DOHH2 (cell line): ENCODE data around the gene BTBD6.
A peak's percentile ranks its signal among the peaks of the same experiment; 100 is the strongest.

Experiments
- H3F3A ChIP-seq: fragments of 200-600 bp; sonication (generic), shearing (Covaris generic); 2 replicates; pipeline ENCODE4 v1.6.0; 2016; ENCODE audit warnings: antibody characterized with exemption, mild to moderate bottlenecking; ENCODE audit not compliant: control insufficient read depth, insufficient read depth
- H3K27ac ChIP-seq: fragments of 200-600 bp; sonication (generic); 2 replicates; pipeline ENCODE4 v1.5.1; 2014; ENCODE audit warnings: low read depth, mild to moderate bottlenecking, low read length, moderate library complexity
- H3K27me3 ChIP-seq: fragments of 200-600 bp; sonication (generic); 2 replicates; pipeline ENCODE4 v1.6.1; 2014; ENCODE audit warnings: mild to moderate bottlenecking, low read length, mixed read lengths; ENCODE audit not compliant: control insufficient read depth
- H3K36me3 ChIP-seq: fragments of 200-600 bp; sonication (generic); 2 replicates; pipeline ENCODE4 v1.6.1; 2014; ENCODE audit warnings: mild to moderate bottlenecking, low read length, moderate library complexity, mixed read lengths; ENCODE audit not compliant: control insufficient read depth
- H3K4me1 ChIP-seq: fragments of 200-600 bp; sonication (generic); 2 replicates; pipeline ENCODE4 v1.6.1; 2014; ENCODE audit warnings: mild to moderate bottlenecking, low read length, mixed read lengths; ENCODE audit not compliant: control insufficient read depth
- H3K4me2 ChIP-seq: fragments of 200-600 bp; sonication (generic); 2 replicates; pipeline ENCODE4 v1.6.0; 2014; ENCODE audit warnings: mild to moderate bottlenecking, low read length, moderate library complexity
- H3K4me3 ChIP-seq: fragments of 200-600 bp; sonication (generic); 2 replicates; pipeline ENCODE4 v1.5.1; 2014; ENCODE audit warnings: mild to moderate bottlenecking, low read length, mixed read lengths
- H3K79me2 ChIP-seq: fragments of 200-600 bp; sonication (generic); 2 replicates; pipeline ENCODE4 v1.6.1; 2014; ENCODE audit warnings: mild to moderate bottlenecking, low read length, mixed read lengths; ENCODE audit not compliant: control insufficient read depth
- H3K9me2 ChIP-seq: fragments of 200-600 bp; sonication (generic); replicated peaks from 2 replicates; pipeline ENCODE4 v1.6.1; 2014; ENCODE audit warnings: mild to moderate bottlenecking, low read length, mixed read lengths; ENCODE audit not compliant: control insufficient read depth
- H3K9me3 ChIP-seq: fragments of 200-600 bp; sonication (generic); 2 replicates; pipeline ENCODE4 v1.6.1; 2014; ENCODE audit warnings: antibody characterized with exemption, low read length, mixed read lengths; ENCODE audit not compliant: control insufficient read depth, insufficient read depth
- H4K20me1 ChIP-seq: fragments of 200-600 bp; sonication (generic); 2 replicates; pipeline ENCODE4 v1.6.0; 2014; ENCODE audit warnings: low read depth, mild to moderate bottlenecking, antibody characterized with exemption, low read length, moderate library complexity; ENCODE audit not compliant: control insufficient read depth, insufficient read depth
- EZH2phosphoT487 ChIP-seq: fragments of 200-600 bp; sonication (generic); IDR thresholded peaks from 2 replicates; pipeline ENCODE4 v1.6.1; 2017; ENCODE audit warnings: borderline replicate concordance, mild to moderate bottlenecking, antibody characterized with exemption, low read length, moderate library complexity, mixed read lengths
- TF ChIP-seq, protein P1 (sequence below): fragments of 200-600 bp; sonication (generic); IDR thresholded peaks from one replicate; pipeline ENCODE4 v1.5.1; 2014; ENCODE audit warnings: antibody characterized with exemption, mild to moderate bottlenecking, low read depth, low read length; ENCODE audit not compliant: poor library complexity, severe bottlenecking

BTBD6 gene

DNA sequence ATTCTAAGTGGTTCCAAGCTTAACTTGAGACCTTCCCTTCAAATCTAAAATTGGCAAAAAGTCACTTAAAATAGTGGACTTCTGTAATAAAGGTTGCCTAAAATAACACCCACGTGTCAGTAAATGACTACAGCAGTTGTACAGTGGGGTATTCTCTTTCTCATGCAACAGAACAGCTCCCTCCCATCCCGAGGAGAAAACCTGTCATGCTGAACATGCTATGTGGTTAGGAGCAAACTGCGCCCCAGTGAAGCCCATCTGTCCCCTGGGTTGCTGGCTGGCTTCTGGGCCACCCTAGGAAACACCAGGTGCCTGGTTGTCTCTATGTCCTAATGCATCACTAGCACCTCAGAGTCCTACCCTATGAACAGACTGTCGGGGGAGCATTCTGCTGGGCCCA is 2.7 kb downstream of the BTBD6 start:
- no peaks in the 10 kb centered on the region for H3K9me2 ChIP-seq
- no peaks in the 10 kb centered on the region for H3K9me3 ChIP-seq
- H3K4me2 ChIP-seq, result peak overlapping the region; percentile 21; the same call in 1 of the 2 replicates
- H3K27ac ChIP-seq, result no peak overlapping the region
- H3K4me3 ChIP-seq, result no peak overlapping the region
- H3F3A ChIP-seq, result peaks cover 6% of the 10 kb centered on the region; the same call in 1 of the 2 replicates
- peaks cover 26% of the 10 kb centered on the region for H3K79me2 ChIP-seq
- peaks cover 25% of the 10 kb centered on the region for H3K36me3 ChIP-seq
- peaks cover 47% of the 10 kb centered on the region for H3K4me1 ChIP-seq
- H3K27me3 ChIP-seq, result no peaks in the 10 kb centered on the region
- H4K20me1 ChIP-seq, result no peaks in the 10 kb centered on the region; the same call in 1 of the 2 replicates
- TF ChIP-seq EZH2phosphoT487, result no peak
- TF ChIP-seq, protein P1, sequence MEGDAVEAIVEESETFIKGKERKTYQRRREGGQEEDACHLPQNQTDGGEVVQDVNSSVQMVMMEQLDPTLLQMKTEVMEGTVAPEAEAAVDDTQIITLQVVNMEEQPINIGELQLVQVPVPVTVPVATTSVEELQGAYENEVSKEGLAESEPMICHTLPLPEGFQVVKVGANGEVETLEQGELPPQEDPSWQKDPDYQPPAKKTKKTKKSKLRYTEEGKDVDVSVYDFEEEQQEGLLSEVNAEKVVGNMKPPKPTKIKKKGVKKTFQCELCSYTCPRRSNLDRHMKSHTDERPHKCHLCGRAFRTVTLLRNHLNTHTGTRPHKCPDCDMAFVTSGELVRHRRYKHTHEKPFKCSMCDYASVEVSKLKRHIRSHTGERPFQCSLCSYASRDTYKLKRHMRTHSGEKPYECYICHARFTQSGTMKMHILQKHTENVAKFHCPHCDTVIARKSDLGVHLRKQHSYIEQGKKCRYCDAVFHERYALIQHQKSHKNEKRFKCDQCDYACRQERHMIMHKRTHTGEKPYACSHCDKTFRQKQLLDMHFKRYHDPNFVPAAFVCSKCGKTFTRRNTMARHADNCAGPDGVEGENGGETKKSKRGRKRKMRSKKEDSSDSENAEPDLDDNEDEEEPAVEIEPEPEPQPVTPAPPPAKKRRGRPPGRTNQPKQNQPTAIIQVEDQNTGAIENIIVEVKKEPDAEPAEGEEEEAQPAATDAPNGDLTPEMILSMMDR, result no peak

DNA sequence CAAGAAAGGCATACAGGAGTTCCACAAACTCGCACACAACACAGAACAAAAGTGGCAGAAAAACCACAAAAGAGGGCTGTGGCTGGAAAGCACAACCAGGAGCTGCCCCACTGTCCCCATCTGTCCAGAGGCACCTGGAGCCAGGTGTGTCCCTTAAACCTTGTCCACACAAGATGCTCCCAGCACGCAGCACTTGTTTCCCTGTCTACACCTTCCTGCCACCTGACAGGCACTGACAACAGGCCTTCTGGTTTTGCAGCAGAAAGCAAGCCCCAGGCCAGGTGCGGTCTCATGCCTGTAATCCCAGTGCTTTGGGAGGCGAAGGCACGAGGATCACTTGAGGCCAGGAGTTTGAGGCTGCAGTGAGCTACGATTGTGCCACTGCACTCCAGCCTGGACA is 3.6 kb downstream of the BTBD6 start:
- no peak overlapping the region for H3K4me2 ChIP-seq
- H3K36me3 ChIP-seq, result peaks cover 23% of the 10 kb centered on the region
- no peaks in the 10 kb centered on the region for H3K9me2 ChIP-seq
- H3K4me1 ChIP-seq, result peaks cover 57% of the 10 kb centered on the region
- TF ChIP-seq EZH2phosphoT487, result no peak
- TF ChIP-seq, protein P1, result no peak
- H3F3A ChIP-seq, result peaks cover 6% of the 10 kb centered on the region; the same call in 1 of the 2 replicates
- H3K4me3 ChIP-seq, result no peak overlapping the region
- H3K79me2 ChIP-seq, result peaks cover 24% of the 10 kb centered on the region
- no peaks in the 10 kb centered on the region for H3K9me3 ChIP-seq
- no peaks in the 10 kb centered on the region; the same call in 1 of the 2 replicates for H4K20me1 ChIP-seq
- no peak overlapping the region for H3K27ac ChIP-seq
- no peaks in the 10 kb centered on the region for H3K27me3 ChIP-seq

DNA sequence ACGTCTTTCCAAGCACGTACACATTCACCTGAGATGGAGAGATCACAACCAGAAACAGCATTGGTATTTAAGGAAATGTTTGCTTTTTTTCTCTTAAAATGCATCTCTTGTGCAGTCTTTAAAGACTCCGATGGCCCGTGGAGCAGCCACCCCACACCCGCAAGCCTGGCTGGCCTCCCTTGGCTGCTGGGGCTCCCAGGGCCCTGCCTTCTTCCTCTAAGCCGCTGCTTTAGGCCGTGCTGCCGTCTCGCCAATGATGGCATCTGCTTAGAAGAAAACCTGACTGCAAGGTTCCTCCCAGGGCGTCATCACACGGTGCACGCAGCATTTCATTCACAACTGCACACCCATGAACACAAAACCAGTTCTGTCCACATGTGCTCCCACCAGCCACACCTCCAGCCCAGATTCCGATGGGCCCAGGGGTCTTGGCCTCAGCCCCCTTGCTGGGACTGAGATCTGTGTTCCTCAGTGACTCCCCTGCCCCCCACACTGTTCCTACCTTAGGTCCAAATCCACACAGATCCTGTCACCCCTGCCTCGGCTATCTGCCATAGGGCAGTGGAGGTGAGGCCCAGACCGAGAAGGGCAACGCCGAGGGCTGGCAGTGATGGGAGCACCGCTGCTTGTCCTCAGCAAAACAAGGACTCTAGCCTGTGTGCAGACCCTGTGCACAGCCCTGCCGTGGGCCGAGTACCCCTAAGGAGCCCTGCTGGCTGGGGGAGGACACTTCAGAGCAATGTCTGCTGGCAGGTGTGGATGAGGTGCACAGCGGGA is 4.4 kb downstream of the BTBD6 start:
- no peaks in the 10 kb centered on the region for H3K9me2 ChIP-seq
- H3K27me3 ChIP-seq, result no peaks in the 10 kb centered on the region
- H3K4me3 ChIP-seq, result no peak overlapping the region
- peaks cover 6% of the 10 kb centered on the region; the same call in 1 of the 2 replicates for H3F3A ChIP-seq
- H3K9me3 ChIP-seq, result no peaks in the 10 kb centered on the region
- no peak overlapping the region for H3K4me2 ChIP-seq
- TF ChIP-seq EZH2phosphoT487, result no peak
- TF ChIP-seq, protein P1, result no peak
- H3K79me2 ChIP-seq, result peaks cover 15% of the 10 kb centered on the region
- peaks cover 20% of the 10 kb centered on the region for H3K36me3 ChIP-seq
- peaks cover 57% of the 10 kb centered on the region for H3K4me1 ChIP-seq
- H4K20me1 ChIP-seq, result no peaks in the 10 kb centered on the region; the same call in 1 of the 2 replicates
- no peak overlapping the region for H3K27ac ChIP-seq
